ENCODE data around the gene FAM120B. TPM values are rescaled to one million over a fixed set of nuclear protein-coding genes. Genes with fewer than 3 reads are reported as not detected.

Gene FAM120B
- total RNA-seq, 3 donors from 2014 or later (not counting 1 experiment from before 2014, with no cell fraction given): 37.8 to 55.6 (median 39.9) TPM

- Mint-ChIP-seq H3K36me3 (peaks cover 8% of the 10 kb centered on the region), H3K4me3 (peak overlapping the region; percentile 82), H3K9me3 (no peaks in the 10 kb centered on the region), H3K27me3 (ENCODE audit: low read depth in 2 of 2) (peaks cover 47 to 52% of the 10 kb centered on the region in 2 donors), H3K27ac (no peak overlapping the region), H3K4me1 (peaks cover 14 to 39% of the 10 kb centered on the region in 2 donors)
- Histone ChIP-seq H3K27me3 (ENCODE audit: control insufficient read depth, insufficient read depth, low read length) (peaks cover 5% of the 10 kb centered on the region), H3K4me1 (ENCODE audit: control insufficient read depth, insufficient read depth, low read length) (peaks cover 34% of the 10 kb centered on the region), H3K4me3 (ENCODE audit: low read length) (no peak overlapping the region), H3K36me3 (ENCODE audit: control insufficient read depth, insufficient read depth, low read length) (peaks cover 8% of the 10 kb centered on the region), H3K27ac (ENCODE audit: low read length) (no peak overlapping the region), H3K9me3 (ENCODE audit: control insufficient read depth, insufficient read depth, low read length) (no peaks in the 10 kb centered on the region)
- no peak for TF ChIP-seq CTCF (IDR thresholded peaks at IDR 0.05)
- intact Hi-C loops (cut with micrococcal nuclease): no loop called here
- no peak for DNase-seq
- WGBS (ENCODE audit: insufficient coverage): 97% methylated on average over 48 of the region's 48 CpGs
- no peak for ATAC-seq
Observed at GRCh38 chr6:170281331-170282292, 24.9 kb upstream of the FAM120B start.

- Mint-ChIP-seq H3K4me3 (no peak overlapping the region), H3K36me3 (peaks cover 8% of the 10 kb centered on the region), H3K4me1 (peaks cover 14 to 35% of the 10 kb centered on the region in 2 donors), H3K27ac (no peak overlapping the region), H3K9me3 (no peaks in the 10 kb centered on the region), H3K27me3 (ENCODE audit: low read depth in 2 of 2) (peaks cover 37 to 51% of the 10 kb centered on the region in 2 donors)
- TF ChIP-seq CTCF (IDR thresholded peaks at IDR 0.05): no peak
- H3K4me1 ChIP-seq (ENCODE audit: control insufficient read depth, insufficient read depth, low read length): peaks cover 40% of the 10 kb centered on the region
- peaks cover 14% of the 10 kb centered on the region for H3K36me3 ChIP-seq (ENCODE audit: control insufficient read depth, insufficient read depth, low read length)
- no peak overlapping the region for H3K4me3 ChIP-seq (ENCODE audit: low read length)
- H3K27me3 ChIP-seq (ENCODE audit: control insufficient read depth, insufficient read depth, low read length): peaks cover 11% of the 10 kb centered on the region
- H3K9me3 ChIP-seq (ENCODE audit: control insufficient read depth, insufficient read depth, low read length): no peaks in the 10 kb centered on the region
- no peak for DNase-seq
- intact Hi-C loops (cut with micrococcal nuclease): no loop called here
- 94% methylated on average over 28 of the region's 28 CpGs for WGBS (ENCODE audit: insufficient coverage)
- no peak overlapping the region for H3K27ac ChIP-seq (ENCODE audit: low read length)
- no peak for ATAC-seq
Observed at GRCh38 chr6:170282512-170283158, 23.9 kb upstream of the FAM120B start.

GRCh38 chr6:170283212-170284081 lies 23.1 kb upstream of the FAM120B start:
- Histone ChIP-seq H3K36me3 (ENCODE audit: control insufficient read depth, insufficient read depth, low read length) (peaks cover 16% of the 10 kb centered on the region), H3K4me3 (ENCODE audit: low read length) (no peak overlapping the region), H3K27me3 (ENCODE audit: control insufficient read depth, insufficient read depth, low read length) (peaks cover 18% of the 10 kb centered on the region), H3K27ac (ENCODE audit: low read length) (no peak overlapping the region), H3K4me1 (ENCODE audit: control insufficient read depth, insufficient read depth, low read length) (peaks cover 40% of the 10 kb centered on the region), H3K9me3 (ENCODE audit: control insufficient read depth, insufficient read depth, low read length) (no peaks in the 10 kb centered on the region)
- ATAC-seq (no peak), DNase-seq (no peak)
- H3K4me3 Mint-ChIP-seq: no peak overlapping the region
- H3K9me3 Mint-ChIP-seq: no peaks in the 10 kb centered on the region
- peaks cover 22 to 35% of the 10 kb centered on the region in 2 donors for H3K4me1 Mint-ChIP-seq
- intact Hi-C loops (cut with micrococcal nuclease): no loop called here
- 95% methylated on average over 60 of the region's 60 CpGs for WGBS (ENCODE audit: insufficient coverage)
- H3K36me3 Mint-ChIP-seq: peaks cover 8% of the 10 kb centered on the region
- H3K27me3 Mint-ChIP-seq (ENCODE audit: low read depth in 2 of 2): peaks cover 34 to 52% of the 10 kb centered on the region in 2 donors
- H3K27ac Mint-ChIP-seq: no peak overlapping the region
- TF ChIP-seq CTCF (IDR thresholded peaks at IDR 0.05): no peak

Measured in natural killer cell (primary cell).